ENCODE data around the gene C5orf34.
"Not testable (repeated sequence)": the region's sequence is repeated elsewhere in the genome, so short reads cannot be mapped to it uniquely, and the experiment has no call there.

Gene C5orf34

GRCh38 chr5:43515678-43516048 is 715 bp upstream of the C5orf34 start:
- no peak for DNase-seq (ENCODE audit: low read depth, low spot score)

- DNase-seq (ENCODE audit: low read depth, low spot score), result no peak
These were observed 505 bp downstream of the C5orf34 start for GRCh38 chr5:43514471-43514815.

DNA sequence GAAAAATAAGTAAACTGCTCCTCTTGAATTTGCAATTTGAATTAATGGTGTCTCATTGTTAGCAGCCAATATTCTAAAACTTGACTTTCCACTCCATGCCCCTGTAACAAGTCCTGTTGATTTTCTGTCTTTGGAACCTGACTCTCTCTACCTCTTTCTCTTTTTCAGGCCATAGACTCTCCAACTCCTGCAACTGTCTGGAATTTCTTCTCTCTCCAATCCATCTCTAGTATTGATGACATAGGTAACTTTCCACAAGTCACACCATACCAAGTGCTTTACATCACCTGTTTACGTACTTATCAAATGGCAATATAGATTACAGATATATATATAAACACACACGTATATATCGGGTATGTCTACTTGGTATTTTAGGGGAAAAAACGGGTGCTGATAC is 923 bp downstream of the C5orf34 start:
- no peak for DNase-seq (ENCODE audit: low read depth, low spot score)

- DNase-seq (ENCODE audit: low read depth, low spot score), result not testable (repeated sequence)
These were observed 3.9 kb downstream of the C5orf34 start for GRCh38 chr5:43511062-43511461.

GRCh38 chr5:43498581-43498980 is 16.4 kb downstream of the C5orf34 start:
- DNase-seq (ENCODE audit: low read depth, low spot score), result no peak

DNA sequence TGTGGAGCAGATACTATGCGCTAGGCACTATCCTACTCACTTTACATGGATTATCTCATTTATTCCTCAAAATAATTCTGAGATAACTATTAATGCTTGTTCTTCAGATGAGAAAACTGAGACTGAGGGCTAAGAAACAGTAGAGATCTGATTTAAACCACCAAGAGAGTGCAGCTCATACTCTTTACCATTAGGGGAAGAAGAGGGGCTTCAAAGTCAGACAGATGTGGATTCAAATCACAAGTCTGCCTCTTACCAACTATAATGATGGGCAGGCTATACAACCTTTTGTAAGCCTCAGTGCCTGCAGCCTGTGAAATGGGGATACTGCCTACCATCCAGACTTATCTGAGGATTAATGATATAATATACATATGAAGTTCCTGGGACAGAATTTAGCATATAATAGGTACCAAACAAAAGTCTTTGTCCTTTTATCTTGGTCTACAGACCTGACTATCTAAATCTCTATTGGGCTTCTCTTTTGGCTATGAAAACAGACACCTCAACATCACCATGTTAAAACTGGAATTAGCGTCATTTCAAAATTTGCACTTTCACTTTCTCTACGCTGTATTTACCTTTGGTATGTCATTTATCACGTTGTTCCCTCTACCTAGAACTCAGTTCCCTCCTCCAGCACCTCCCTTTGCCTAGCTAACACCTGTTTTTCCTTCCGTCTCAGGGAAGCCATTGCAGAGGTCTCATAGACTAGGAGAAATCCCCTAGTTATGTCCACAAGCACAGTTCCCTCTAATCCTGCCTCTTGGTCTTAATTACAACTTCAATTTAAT is 17.4 kb downstream of the C5orf34 start:
- no peak for DNase-seq (ENCODE audit: low read depth, low spot score)

- no peak for DNase-seq (ENCODE audit: low read depth, low spot score)
These were observed 23.6 kb downstream of the C5orf34 start for GRCh38 chr5:43491326-43491725.

DNA sequence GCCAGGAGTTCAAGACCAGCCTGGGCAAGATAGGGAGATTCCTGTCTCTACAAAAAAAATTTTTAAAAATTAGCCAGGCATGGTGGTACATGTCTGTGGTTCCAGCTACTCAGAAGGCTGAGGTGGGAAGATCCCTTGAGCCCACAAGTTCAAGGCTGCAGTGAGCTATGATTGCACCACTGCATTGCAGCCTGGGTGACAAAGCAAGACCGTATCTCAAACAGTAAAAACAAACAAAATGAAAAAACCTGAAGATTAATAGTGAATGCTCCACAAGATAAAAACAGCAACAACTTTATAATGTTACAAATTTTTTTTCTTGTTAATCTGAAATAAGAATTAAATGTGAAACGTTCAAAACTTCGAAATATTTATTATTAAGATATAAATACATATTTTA is 28.6 kb downstream of the C5orf34 start:
- no peak for DNase-seq (ENCODE audit: low read depth, low spot score)

DNA sequence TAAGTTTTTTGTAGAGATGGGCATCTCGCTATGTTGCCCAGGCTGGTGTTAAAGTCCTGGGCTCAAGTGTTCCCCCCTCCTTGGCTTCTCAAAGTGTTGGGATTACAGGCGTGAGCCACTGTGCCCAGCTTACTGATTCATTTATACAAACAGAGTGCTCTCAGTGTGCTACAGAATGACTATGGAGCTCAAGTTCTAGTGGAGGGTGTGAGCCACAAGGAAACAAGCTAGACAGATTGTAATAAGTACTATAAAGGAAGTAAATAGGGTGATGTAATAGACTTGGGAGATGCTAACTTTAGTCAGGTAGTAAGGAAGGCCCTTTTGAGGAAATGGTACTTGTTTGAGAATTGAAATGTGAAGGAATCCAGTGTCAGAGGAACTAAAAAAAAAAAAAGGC is 29.5 kb downstream of the C5orf34 start:
- no peak for DNase-seq (ENCODE audit: low read depth, low spot score)

GRCh38 chr5:43484106-43484849 is 30.7 kb downstream of the C5orf34 start:
- peak; percentile 73 for DNase-seq (ENCODE audit: low read depth, low spot score)

DNA sequence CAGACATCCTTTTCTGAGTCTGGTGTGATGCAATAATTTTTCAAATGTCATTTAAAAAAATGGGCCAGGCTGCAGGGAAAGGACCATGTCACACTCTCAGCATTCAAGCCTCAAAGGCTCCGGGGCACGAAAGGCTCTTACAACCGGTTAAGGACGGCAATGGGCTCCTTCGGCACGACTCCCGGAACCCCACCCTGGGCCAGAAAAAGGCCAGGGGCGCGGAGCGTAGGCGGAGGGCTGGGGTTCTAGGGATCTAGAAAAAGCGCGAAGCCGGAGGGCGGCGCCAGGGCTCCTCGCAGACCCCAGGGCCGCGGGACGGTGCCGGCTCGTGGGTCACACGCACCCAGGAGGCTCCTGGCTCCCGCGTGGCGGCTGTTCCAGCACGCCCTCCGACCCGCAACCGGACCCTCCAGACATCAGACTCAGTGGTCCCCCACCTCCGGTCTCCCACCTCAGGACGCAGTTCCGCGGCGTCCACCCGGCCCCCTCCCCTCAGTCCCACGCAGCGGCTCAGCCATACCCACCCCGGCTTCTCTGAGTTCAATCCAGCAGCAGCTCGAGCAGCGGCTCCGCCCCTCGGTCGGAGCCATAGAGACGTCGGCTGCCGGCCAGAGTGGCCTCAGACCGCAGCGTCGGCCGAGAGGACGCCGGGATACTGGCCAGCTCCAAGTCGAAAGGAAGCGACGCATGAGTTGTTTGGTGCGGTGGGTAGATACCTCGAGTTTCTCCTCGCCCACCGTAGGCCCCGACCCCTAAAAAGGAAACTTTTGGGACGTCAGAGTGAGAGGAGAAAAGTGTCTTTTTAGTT is 31.4 kb downstream of the C5orf34 start, which contains the start of gene TMEM267:
Gene TMEM267 (minus strand): TSS at position 568 of the 808 bp plus-strand sequence. CDS start 29,896 bp downstream, outside the sequence.
- peak; percentile 69 for DNase-seq (ENCODE audit: low read depth, low spot score)

- DNase-seq (ENCODE audit: low read depth, low spot score), result no peak
These were observed 32.3 kb downstream of the C5orf34 start for GRCh38 chr5:43482490-43483297.

DNA sequence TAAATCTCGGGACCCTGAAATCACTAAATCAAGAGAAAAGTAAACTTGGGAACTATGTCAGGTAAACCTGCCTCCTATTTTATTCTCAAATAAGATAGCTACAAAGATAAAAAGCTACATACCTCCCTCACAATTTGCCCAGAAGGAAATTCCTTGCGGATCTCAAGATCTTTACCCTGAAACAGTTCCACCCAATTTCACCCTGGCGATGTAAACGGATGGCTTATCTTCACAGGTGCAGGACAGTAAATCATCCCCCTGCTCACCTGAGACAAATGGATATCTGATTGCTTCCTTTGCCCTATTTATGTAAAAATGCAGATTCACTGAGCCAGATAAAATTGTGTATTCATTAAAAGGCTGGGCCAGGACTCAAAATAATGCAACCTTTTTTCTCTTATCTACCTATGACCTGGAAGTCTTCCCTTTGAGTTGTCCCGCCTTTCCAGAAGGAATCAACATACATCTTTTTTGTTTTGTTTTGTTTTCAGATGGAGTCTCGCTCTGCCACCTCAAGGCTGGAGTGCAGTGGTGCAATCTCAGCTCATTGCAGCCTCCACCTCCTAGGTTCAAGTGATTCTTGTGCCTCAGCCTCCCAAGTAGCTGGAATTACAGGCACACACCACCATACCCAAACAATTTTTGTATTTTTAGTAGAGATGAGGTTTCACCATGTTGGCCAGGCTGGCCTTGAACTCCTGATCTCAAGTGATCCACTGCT is 45.1 kb downstream of the C5orf34 start:
- no peak for DNase-seq (ENCODE audit: low read depth, low spot score)

- DNase-seq (ENCODE audit: low read depth, low spot score), result no peak
These were observed 47.8 kb downstream of the C5orf34 start for GRCh38 chr5:43467100-43467499.

GRCh38 chr5:43465455-43465854 is 49.5 kb downstream of the C5orf34 start:
- not testable (repeated sequence) for DNase-seq (ENCODE audit: low read depth, low spot score)

GRCh38 chr5:43461066-43461465 is 53.9 kb downstream of the C5orf34 start:
- DNase-seq (ENCODE audit: low read depth, low spot score), result no peak

GRCh38 chr5:43456556-43456955 is 58.4 kb downstream of the C5orf34 start:
- DNase-seq (ENCODE audit: low read depth, low spot score), result no peak

DNA sequence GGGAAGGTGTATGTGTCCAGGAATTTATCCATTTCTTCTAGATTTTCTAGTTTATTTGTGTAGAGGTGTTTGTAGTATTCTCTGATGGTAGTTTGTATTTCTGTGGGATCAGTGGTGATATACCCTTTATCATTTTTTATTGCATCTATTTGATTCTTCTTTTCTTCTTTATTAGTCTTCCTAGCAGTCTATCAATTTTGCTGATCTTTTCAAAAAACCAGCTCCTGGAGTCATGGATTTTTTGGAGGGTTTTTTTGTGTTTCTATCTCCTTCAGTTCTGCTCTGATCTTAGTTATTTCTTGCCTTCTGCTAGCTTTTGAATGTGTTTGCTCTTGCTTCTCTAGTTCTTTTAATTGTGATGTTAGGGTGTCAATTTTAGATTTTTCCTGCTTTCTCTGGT is 73.4 kb downstream of the C5orf34 start:
- not testable (repeated sequence) for DNase-seq (ENCODE audit: low read depth, low spot score)

- no peak for DNase-seq (ENCODE audit: low read depth, low spot score)
These were observed 77.8 kb downstream of the C5orf34 start for GRCh38 chr5:43437062-43437660.
